ENCODE measurements around the gene ZNF750.

Gene ZNF750

GRCh38 chr17:82884341-82884969, 44.6 kb upstream of the ZNF750 start:
- TF ChIP-seq TAF1 (IDR thresholded peaks at IDR 0.05; ENCODE audit: borderline replicate concordance, insufficient read depth, low read length) = no peak
- TF ChIP-seq REST (IDR thresholded peaks at IDR 0.05; ENCODE audit: insufficient read depth in 1 of 2, low read depth in 2 of 2, low read length in 2 of 2) = no peak
- no peak for TF ChIP-seq POLR2AphosphoS5 (IDR thresholded peaks at IDR 0.05; ENCODE audit: low read depth, low read length)
- TF ChIP-seq FOXP2 (optimal IDR thresholded peaks at IDR 0.05; ENCODE audit: borderline replicate concordance, extremely low read depth, extremely low read length, insufficient read depth) = no peak
- TF ChIP-seq SIN3A (IDR thresholded peaks at IDR 0.05; ENCODE audit: borderline replicate concordance, insufficient read depth, low read length) = no peak

GRCh38 chr17:82883419-82884031, 43.7 kb upstream of the ZNF750 start:
- TF ChIP-seq REST (IDR thresholded peaks at IDR 0.05; ENCODE audit: insufficient read depth in 1 of 2, low read depth in 2 of 2, low read length in 2 of 2) (no peak), FOXP2 (optimal IDR thresholded peaks at IDR 0.05; ENCODE audit: borderline replicate concordance, extremely low read depth, extremely low read length, insufficient read depth) (no peak), SIN3A (IDR thresholded peaks at IDR 0.05; ENCODE audit: borderline replicate concordance, insufficient read depth, low read length) (no peak), POLR2AphosphoS5 (IDR thresholded peaks at IDR 0.05; ENCODE audit: low read depth, low read length) (no peak), TAF1 (IDR thresholded peaks at IDR 0.05; ENCODE audit: borderline replicate concordance, insufficient read depth, low read length) (no peak)

- no peak for TF ChIP-seq TAF1 (IDR thresholded peaks at IDR 0.05; ENCODE audit: borderline replicate concordance, insufficient read depth, low read length)
- no peak for TF ChIP-seq SIN3A (IDR thresholded peaks at IDR 0.05; ENCODE audit: borderline replicate concordance, insufficient read depth, low read length)
Observed at GRCh38 chr17:82882715-82883418, 43.0 kb upstream of the ZNF750 start.

GRCh38 chr17:82881900-82882714, 42.3 kb upstream of the ZNF750 start:
- TF ChIP-seq FOXP2 (optimal IDR thresholded peaks at IDR 0.05; ENCODE audit: borderline replicate concordance, extremely low read depth, extremely low read length, insufficient read depth) = no peak
- no peak for TF ChIP-seq REST (IDR thresholded peaks at IDR 0.05; ENCODE audit: insufficient read depth in 1 of 2, low read depth in 2 of 2, low read length in 2 of 2)
- no peak for TF ChIP-seq SIN3A (IDR thresholded peaks at IDR 0.05; ENCODE audit: borderline replicate concordance, insufficient read depth, low read length)
- no peak for TF ChIP-seq TAF1 (IDR thresholded peaks at IDR 0.05; ENCODE audit: borderline replicate concordance, insufficient read depth, low read length)
- no peak for TF ChIP-seq POLR2AphosphoS5 (IDR thresholded peaks at IDR 0.05; ENCODE audit: low read depth, low read length)

GRCh38 chr17:82881324-82881823, 41.6 kb upstream of the ZNF750 start:
- TF ChIP-seq POLR2AphosphoS5 (IDR thresholded peaks at IDR 0.05; ENCODE audit: low read depth, low read length) (no peak), SIN3A (IDR thresholded peaks at IDR 0.05; ENCODE audit: borderline replicate concordance, insufficient read depth, low read length) (no peak), FOXP2 (optimal IDR thresholded peaks at IDR 0.05; ENCODE audit: borderline replicate concordance, extremely low read depth, extremely low read length, insufficient read depth) (no peak), REST (IDR thresholded peaks at IDR 0.05; ENCODE audit: insufficient read depth in 1 of 2, low read depth in 2 of 2, low read length in 2 of 2) (no peak), TAF1 (IDR thresholded peaks at IDR 0.05; ENCODE audit: borderline replicate concordance, insufficient read depth, low read length) (no peak)
